Cardiac muscle cell (in vitro differentiated cells and primary cell): ENCODE results near the gene ITGA8. TPM values are rescaled to one million over a fixed set of nuclear protein-coding genes. Genes with fewer than 3 reads are reported as not detected.
"Not testable (repeated sequence)": the region's sequence is repeated elsewhere in the genome, so short reads cannot be mapped to it uniquely, and the experiment has no call there.

Experiments
- DNase-seq, 2 donors: peaks; one replicate each; pipeline versions ENCODE4 v3.0.0 to v3.0.0-alpha.2; 2010 to 2017; ENCODE audit warnings: low read depth in 1 of 2, low spot score in 1 of 2
- H3K27ac ChIP-seq: fragments of 200-600 bp; sonication (generic); 2 replicates; pipeline ENCODE4 v1.5.1; 2016
- H3K27me3 ChIP-seq: fragments of 200-600 bp; sonication (generic); 2 replicates; pipeline ENCODE4 v1.6.0; 2016; ENCODE audit warnings: control low read depth
- H3K36me3 ChIP-seq: fragments of 200-600 bp; sonication (generic); 2 replicates; pipeline ENCODE4 v1.5.1; 2016; ENCODE audit warnings: control low read depth
- H3K4me1 ChIP-seq: fragments of 200-600 bp; sonication (generic); 2 replicates; pipeline ENCODE4 v1.8.1; 2017; ENCODE audit warnings: low read depth, mild to moderate bottlenecking, mixed run types
- H3K4me3 ChIP-seq: fragments of 200-600 bp; sonication (generic); 2 replicates; pipeline ENCODE4 v1.5.1; 2016; ENCODE audit warnings: mild to moderate bottlenecking
- H3K9me3 ChIP-seq: fragments of 200-600 bp; sonication (generic); 2 replicates; pipeline ENCODE4 v1.5.1; 2017; ENCODE audit warnings: low read depth, mild to moderate bottlenecking, control low read depth
- CTCF ChIP-seq: IDR thresholded peaks from 2 replicates; pipeline ENCODE4 v1.5.1; 2012; ENCODE audit warnings: low read depth, mild to moderate bottlenecking, low read length
- polyA plus RNA-seq: library from polyadenylated mRNA; unstranded; fragments of >200 nt; fragmentation: Nextera tagmentation; extraction: Ambion mirVana; gene quantifications from 2 replicates; pipeline ENCODE4 v1.2.1, GENCODE V29; 2016
- total RNA-seq: library from RNA; depleted of rRNA; stranded (reverse); fragments of >200 nt; gene quantifications from 2 replicates; pipeline ENCODE4 v1.2.3, GENCODE V29; 2016

ITGA8 gene
- total and polyA plus RNA-seq, 2 experiments from 2014 or later: 0.88 to 1.6 TPM

- no peaks in the 10 kb centered on the region for H3K36me3 ChIP-seq
- no peak overlapping the region for H3K4me3 ChIP-seq
- no peak overlapping the region for H3K27ac ChIP-seq
- no peaks in the 10 kb centered on the region for H3K4me1 ChIP-seq
- no peaks in the 10 kb centered on the region for H3K27me3 ChIP-seq
- no peak for DNase-seq
- no peak for TF ChIP-seq CTCF
- no peaks in the 10 kb centered on the region for H3K9me3 ChIP-seq
These were observed 174.5 kb downstream of the ITGA8 start for GRCh38 chr10:15545266-15545665.

DNA sequence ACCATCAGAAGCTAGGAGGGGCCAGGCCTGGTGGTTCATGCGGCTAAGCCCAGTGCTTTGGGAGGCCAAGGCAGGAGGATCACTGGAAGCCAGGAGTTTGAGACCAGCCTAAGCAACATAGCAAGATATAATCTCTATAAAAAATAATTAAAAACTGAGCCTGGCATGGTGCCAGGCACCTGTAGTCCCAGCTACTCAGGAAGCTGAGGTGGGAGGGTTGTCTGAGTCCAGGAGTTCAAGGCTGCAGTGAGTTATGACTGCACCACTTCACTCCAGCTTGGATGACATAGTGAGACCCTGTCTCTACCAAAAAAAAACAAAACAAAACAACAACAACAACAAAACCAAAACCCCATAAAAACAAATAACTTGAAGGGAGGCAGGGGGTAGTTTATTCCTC is 175.7 kb downstream of the ITGA8 start:
- no peaks in the 10 kb centered on the region for H3K27me3 ChIP-seq
- H3K27ac ChIP-seq: no peak overlapping the region
- DNase-seq: no peak
- no peaks in the 10 kb centered on the region for H3K4me1 ChIP-seq
- TF ChIP-seq CTCF: no peak
- no peaks in the 10 kb centered on the region for H3K9me3 ChIP-seq
- no peaks in the 10 kb centered on the region for H3K36me3 ChIP-seq
- no peak overlapping the region for H3K4me3 ChIP-seq

DNA sequence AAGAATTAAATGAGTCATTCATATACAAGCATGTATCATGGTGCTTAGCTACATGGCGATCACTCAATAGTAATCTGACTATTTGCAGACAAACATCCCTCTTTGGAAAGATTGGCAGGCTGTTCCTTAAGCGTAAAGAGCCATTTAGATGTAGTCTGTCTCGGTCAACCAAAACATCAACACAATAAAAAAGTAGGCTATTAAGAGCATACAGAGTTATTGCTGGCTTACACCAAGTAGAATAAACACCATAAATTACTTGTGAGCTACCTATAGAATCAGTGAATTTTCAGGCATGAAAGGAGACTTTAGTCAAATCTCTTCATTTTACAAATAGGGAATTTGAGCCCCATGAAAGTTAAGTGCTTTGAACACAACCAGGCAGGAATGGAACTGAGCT is 176.9 kb downstream of the ITGA8 start:
- H3K4me3 ChIP-seq: no peak overlapping the region
- no peaks in the 10 kb centered on the region for H3K36me3 ChIP-seq
- no peak for TF ChIP-seq CTCF
- H3K9me3 ChIP-seq: no peaks in the 10 kb centered on the region
- H3K27me3 ChIP-seq: no peaks in the 10 kb centered on the region
- no peak for DNase-seq
- no peak overlapping the region for H3K27ac ChIP-seq
- no peaks in the 10 kb centered on the region for H3K4me1 ChIP-seq

DNA sequence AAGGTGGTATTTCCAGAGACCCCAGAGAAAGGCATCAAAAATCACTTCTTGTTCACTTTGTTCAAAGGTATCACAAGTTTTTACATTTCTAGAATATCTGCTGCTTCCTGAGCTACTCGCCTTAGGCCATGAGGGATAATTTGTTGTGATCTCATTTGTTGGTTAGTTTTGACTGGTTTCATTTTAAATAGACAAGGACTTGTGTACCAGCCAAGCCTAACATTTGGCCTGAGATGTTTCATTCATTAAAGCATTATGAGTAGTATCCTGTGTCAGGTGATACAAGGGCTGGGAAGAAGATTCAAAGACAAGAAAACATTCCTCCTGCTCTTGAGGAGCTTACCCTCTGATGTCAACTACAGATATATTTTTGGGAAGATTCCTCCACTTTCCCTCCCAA is 178.3 kb downstream of the ITGA8 start:
- Histone ChIP-seq H3K4me3 (no peak overlapping the region), H3K9me3 (no peaks in the 10 kb centered on the region), H3K27ac (no peak overlapping the region), H3K4me1 (no peaks in the 10 kb centered on the region), H3K36me3 (no peaks in the 10 kb centered on the region), H3K27me3 (no peaks in the 10 kb centered on the region)
- TF ChIP-seq CTCF: no peak
- DNase-seq: no peak

DNA sequence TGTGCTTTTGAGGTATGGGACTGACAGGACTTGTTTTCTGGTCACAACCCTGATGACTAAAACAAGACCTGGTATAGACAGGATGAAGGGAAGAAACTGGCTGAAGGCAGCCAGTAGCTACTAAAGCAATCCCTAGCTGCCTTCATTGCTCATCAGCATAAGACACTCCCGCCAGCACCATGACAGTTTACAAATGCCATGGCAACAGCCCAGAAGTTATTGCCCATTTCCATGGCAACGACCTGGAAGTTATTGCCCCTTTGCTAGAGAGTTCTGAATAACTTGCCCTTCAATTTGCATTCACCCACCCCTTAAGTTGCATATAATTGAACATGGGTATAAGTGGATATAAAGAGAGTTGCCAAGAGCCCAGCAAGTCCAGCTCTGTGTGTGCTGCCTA is 179.0 kb downstream of the ITGA8 start:
- no peaks in the 10 kb centered on the region for H3K4me1 ChIP-seq
- DNase-seq: no peak
- H3K9me3 ChIP-seq: no peaks in the 10 kb centered on the region
- no peak overlapping the region for H3K4me3 ChIP-seq
- no peak for TF ChIP-seq CTCF
- H3K36me3 ChIP-seq: no peaks in the 10 kb centered on the region
- H3K27ac ChIP-seq: no peak overlapping the region
- H3K27me3 ChIP-seq: no peaks in the 10 kb centered on the region

DNA sequence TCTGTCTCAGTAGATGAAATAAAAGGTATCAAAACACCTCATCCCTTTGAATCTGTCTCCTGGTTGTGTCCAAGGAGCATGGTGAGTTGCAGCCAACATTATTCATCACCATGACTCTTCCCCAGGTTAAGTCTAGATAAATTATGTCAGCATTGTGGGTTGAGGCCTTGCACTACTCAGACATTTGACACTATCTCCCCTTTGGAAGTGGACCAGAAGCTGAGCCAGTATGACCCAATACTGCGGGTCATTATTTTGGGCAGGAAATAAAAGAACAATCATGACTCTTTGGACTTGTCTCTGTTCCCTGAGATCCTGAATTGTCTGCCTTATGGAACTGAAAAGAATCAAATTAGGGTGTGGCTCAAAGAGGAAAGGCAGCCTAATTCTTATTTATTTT is 180.5 kb downstream of the ITGA8 start:
- no peak for TF ChIP-seq CTCF
- H3K36me3 ChIP-seq: no peaks in the 10 kb centered on the region
- no peak overlapping the region for H3K4me3 ChIP-seq

GRCh38 chr10:15534928-15535538 is 184.7 kb downstream of the ITGA8 start:
- not testable (repeated sequence) for H3K9me3 ChIP-seq, H3K27ac ChIP-seq, DNase-seq, H3K36me3 ChIP-seq, H3K4me3 ChIP-seq, H3K27me3 ChIP-seq, H3K4me1 ChIP-seq

More for the DNA sequence above, 180.5 kb downstream of the ITGA8 start:
- DNase-seq: no peak
- H3K27me3 ChIP-seq: no peaks in the 10 kb centered on the region
- no peaks in the 10 kb centered on the region for H3K9me3 ChIP-seq
- H3K27ac ChIP-seq: no peak overlapping the region
- H3K4me1 ChIP-seq: no peaks in the 10 kb centered on the region
